DOHH2 (cell line): ENCODE data around the gene TMEM9.

Experiments
- CTCF ChIP-seq: fragments of 200-600 bp; sonication (generic); IDR thresholded peaks from one replicate; pipeline ENCODE4 v1.5.1; 2014; ENCODE audit warnings: antibody characterized with exemption, mild to moderate bottlenecking, low read depth, low read length; ENCODE audit not compliant: poor library complexity, severe bottlenecking
- EZH2phosphoT487 ChIP-seq: fragments of 200-600 bp; sonication (generic); IDR thresholded peaks from 2 replicates; pipeline ENCODE4 v1.6.1; 2017; ENCODE audit warnings: borderline replicate concordance, mild to moderate bottlenecking, antibody characterized with exemption, low read length, moderate library complexity, mixed read lengths

GRCh38 chr1:201108614-201109013 is 45.7 kb downstream of the TMEM9 start:
- TF ChIP-seq CTCF (no peak), EZH2phosphoT487 (no peak)
